ENCODE results near the gene SLC6A8.
"Not testable (repeated sequence)": the region's sequence is repeated elsewhere in the genome, so short reads cannot be mapped to it uniquely, and the experiment has no call there.

The SLC6A8 gene

DNA sequence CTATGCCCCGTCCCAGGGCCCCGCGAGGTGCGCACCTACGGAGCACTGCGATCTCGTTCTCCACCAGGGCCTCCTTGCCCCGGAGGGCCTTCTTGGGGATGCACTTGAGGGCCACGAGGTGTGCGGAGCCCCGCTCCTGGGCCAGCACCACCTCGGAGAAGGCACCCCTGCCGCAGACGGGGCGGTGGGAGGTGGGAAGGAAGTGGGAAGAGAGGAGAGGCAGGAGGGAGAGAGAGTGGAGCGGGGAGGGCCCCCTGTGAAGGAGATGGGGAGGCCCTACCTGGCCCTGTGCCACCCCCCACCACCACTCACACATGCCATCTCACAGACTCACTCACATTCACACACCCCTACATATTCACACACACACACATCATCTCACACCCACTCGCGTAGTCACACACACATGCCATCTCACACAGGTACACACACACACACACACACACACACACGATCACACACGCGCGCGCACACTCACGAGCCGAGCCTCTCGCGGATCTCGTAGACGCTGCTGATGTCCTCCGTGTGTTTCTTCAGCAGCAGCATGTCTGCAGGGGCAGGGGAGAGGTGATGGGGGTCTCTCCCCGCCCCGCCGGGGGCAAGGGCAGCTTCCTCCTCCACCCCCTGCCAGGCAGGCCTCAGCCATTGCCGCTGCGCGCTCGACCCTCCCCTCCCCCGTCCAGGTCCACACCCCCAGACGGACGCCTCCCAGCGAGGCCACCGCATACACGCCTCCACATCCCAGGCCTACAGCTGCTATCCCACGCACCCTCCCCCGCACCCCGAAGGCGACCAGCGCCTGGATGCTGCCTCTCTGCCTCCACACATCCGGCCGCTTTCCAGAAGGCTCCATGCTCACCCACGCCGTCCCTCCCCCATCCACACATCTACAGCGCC, 14.9 kb upstream of the SLC6A8 start:
- TF ChIP-seq, protein P1, sequence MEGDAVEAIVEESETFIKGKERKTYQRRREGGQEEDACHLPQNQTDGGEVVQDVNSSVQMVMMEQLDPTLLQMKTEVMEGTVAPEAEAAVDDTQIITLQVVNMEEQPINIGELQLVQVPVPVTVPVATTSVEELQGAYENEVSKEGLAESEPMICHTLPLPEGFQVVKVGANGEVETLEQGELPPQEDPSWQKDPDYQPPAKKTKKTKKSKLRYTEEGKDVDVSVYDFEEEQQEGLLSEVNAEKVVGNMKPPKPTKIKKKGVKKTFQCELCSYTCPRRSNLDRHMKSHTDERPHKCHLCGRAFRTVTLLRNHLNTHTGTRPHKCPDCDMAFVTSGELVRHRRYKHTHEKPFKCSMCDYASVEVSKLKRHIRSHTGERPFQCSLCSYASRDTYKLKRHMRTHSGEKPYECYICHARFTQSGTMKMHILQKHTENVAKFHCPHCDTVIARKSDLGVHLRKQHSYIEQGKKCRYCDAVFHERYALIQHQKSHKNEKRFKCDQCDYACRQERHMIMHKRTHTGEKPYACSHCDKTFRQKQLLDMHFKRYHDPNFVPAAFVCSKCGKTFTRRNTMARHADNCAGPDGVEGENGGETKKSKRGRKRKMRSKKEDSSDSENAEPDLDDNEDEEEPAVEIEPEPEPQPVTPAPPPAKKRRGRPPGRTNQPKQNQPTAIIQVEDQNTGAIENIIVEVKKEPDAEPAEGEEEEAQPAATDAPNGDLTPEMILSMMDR (IDR thresholded peaks at IDR 0.05; ENCODE audit: control insufficient read depth, insufficient read depth, low read depth, low read length, missing control alignments), result no peak
- no peak for DNase-seq (ENCODE audit: low read depth)
- H3K4me3 ChIP-seq (ENCODE audit: control insufficient read depth, low read depth, low read length), result no peak overlapping the region

DNA sequence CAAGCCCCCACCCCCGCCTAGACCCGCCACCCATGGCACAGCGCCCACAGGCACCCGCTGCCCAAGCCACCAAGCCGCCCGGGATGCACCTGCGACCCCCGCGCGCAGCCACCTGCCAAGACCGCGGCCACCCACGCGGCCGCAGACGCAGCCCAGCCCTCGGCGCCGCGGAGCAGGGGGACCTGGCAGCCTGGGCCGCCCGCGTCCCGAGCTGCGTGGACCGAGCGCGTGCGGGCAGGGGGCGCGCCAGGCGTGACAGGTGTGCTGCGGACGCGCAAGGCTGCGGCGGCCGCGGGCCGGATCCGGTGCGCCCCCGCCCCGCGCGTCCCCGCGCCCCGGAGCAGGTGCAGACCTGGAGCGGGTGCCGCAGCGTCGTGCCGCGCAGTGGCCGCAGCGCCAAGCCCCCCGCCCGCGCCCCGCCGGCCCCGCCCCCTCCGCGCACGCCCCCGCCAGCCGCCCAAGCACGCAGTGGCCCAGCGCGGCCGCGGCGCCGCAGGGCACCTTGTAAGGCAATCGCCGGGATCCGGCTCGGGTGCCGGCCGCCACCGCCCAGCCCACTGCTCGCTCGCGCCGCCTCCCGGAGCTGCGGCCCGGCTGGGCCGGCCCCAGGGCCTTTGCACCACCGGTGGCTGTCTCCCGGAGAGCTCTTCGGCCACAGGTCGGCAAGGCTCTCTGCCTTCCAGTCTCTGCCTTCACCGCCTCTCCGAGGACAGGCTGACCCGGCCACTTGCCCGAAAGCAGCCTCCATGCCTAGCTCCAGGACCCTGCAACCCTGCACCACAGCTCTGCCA, 14.1 kb upstream of the SLC6A8 start, which contains the start of gene PNCK:
Gene PNCK (minus strand): TSS at position 386 of the 791 bp plus-strand sequence. CDS start 737 bp downstream, outside the sequence.
- DNase-seq (ENCODE audit: low read depth), result no peak
- no peak within 1 kb of the TSS for H3K4me3 ChIP-seq (ENCODE audit: control insufficient read depth, low read depth, low read length)
- TF ChIP-seq, protein P1 (IDR thresholded peaks at IDR 0.05; ENCODE audit: control insufficient read depth, insufficient read depth, low read depth, low read length, missing control alignments), result no peak

DNA sequence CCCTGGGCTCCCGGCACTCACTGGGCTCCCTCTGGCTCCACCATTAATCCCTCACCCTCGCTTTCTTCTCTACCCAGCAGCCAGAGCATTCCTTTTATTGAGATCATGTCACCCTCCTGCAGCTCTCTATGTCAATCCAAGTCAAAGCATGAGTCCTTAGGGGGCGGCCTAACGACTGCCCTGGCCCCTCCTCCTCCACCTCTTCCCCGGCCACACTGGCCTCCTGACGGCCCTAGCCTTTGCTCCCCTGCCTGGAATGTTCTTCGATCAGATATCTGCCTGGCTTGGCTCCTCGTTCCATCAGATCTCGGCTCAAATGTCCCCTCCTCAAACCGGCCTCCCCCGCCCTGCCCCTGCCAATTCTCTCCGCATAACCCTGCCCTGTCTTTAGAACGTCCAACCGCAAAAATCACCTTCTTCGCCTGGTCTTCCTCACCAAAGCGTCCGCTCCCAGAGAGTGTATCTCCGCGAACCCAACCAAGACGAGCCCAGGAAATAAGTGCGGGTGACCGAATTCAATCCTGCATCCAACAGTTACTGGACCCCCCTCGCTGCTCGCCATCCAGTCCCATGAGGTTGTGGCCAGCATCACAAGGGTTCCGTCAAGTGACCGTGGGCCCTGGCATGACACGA, 13.4 kb upstream of the SLC6A8 start:
- TF ChIP-seq, protein P1 (IDR thresholded peaks at IDR 0.05; ENCODE audit: control insufficient read depth, insufficient read depth, low read depth, low read length, missing control alignments), result no peak
- no peak for DNase-seq (ENCODE audit: low read depth)
- H3K4me3 ChIP-seq (ENCODE audit: control insufficient read depth, low read depth, low read length), result no peak overlapping the region

DNA sequence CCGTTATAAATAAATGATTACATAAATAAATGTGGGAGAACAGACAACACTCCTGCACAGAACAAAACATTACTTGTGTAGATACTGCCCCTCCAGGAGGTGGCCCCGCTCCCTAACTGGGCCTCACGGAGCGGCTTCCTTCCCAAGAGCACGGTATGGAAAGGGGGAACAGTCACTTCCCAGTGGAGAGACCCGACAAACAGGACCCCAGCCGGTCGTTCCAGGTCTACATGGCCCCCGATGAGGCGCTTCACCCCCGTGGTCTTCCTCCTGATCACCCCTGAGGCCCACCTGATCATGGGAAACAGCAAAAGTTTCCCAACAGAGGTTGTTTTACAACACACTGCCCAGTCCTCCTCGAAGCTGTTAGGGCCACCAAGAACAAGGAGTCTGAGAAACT, 6.6 kb upstream of the SLC6A8 start:
- TF ChIP-seq, protein P1 (IDR thresholded peaks at IDR 0.05; ENCODE audit: control insufficient read depth, insufficient read depth, low read depth, low read length, missing control alignments), result no peak
- H3K4me3 ChIP-seq (ENCODE audit: control insufficient read depth, low read depth, low read length), result no peak overlapping the region
- DNase-seq (ENCODE audit: low read depth), result no peak

DNA sequence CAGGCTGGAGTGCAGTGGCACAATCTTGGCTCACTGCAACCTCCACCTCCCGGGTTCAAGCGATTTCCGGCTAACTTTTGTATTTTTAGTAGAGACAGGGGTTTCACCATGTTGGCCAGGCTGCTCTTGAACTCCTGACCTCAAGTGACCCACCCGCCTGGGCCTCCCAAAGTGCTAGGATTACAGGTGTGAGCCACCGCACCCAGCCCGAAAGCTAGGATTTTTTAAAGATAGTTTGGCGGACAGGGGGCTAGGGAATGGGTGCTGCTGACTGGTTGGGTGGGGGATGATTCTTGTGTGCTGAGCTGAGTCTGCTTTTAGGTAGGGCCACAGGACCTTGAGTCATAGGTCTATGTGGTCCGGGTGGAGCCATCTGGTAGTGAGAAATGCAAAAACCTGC, 4.2 kb upstream of the SLC6A8 start:
- DNase-seq (ENCODE audit: low read depth); H3K4me3 ChIP-seq (ENCODE audit: control insufficient read depth, low read depth, low read length): not testable (repeated sequence)

DNA sequence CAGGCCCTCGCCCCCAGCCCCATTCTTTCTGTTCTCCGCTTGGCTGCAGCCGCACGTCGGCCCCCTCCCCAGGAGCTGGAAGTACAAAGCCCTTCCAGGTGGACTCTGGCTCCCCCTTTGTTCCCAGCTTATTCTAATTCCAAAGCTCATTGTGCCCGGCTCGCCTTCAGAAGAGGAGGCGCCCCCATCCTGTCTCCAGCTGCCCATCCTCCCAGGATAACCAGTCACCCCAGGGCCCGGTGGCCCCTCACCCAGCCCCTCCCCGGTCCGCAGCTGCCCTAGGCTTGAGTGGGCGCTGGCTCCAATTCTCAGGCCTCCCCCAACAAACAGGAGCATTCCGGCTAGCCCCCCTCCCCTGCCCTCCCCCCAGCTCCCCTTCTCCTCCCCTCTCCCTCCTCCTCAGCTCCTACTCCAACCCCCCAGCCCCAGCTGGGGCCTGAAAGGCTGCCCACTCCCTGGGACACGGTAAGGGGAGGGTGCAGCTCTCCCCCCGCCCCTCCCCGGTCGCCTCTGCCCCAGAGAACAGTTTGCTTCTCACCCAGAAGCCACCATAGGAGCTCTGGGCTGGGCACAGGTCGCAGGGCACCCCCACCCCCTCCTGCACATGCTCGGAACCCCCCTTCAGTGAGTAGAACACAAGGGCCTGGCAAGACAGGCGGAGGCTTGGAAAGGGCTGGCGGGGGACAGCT, 3.1 kb upstream of the SLC6A8 start:
- DNase-seq (ENCODE audit: low read depth), result no peak
- TF ChIP-seq, protein P1 (IDR thresholded peaks at IDR 0.05; ENCODE audit: control insufficient read depth, insufficient read depth, low read depth, low read length, missing control alignments), result no peak
- H3K4me3 ChIP-seq (ENCODE audit: control insufficient read depth, low read depth, low read length), result no peak overlapping the region

Data from AG09309 (cell line).